Small intestine (tissue), 7 donors: Measurements from ENCODE around the gene MAP9. TPM values are rescaled to one million over a fixed set of nuclear protein-coding genes. Genes with fewer than 3 reads are reported as not detected.
A peak's percentile ranks its signal among the peaks of the same experiment; 100 is the strongest.

Source experiments
- DNase-seq, 2 donors: peaks; one replicate each; pipeline versions ENCODE4 v3.0.0 to v3.0.0-alpha.2; 2013
- FAIRE-seq: peaks from 2 replicates; lab custom pipeline; 2012; peaks lifted over from hg19 to GRCh38; lab: Jason Lieb, UNC
- H3K27ac ChIP-seq, 3 donors: one replicate each; pipeline ENCODE4 v1.5.1; 2013; ENCODE audit warnings: low read length in 2 of 3, mild to moderate bottlenecking in 2 of 3, control low read depth in 1 of 3, inconsistent platforms in 1 of 3, low read depth in 1 of 3, moderate library complexity in 1 of 3
- H3K27me3 ChIP-seq, 3 donors: one replicate each; pipeline ENCODE4 v1.6.1; 2013; ENCODE audit warnings: low read length in 3 of 3, inconsistent platforms in 1 of 3; ENCODE audit not compliant: control insufficient read depth in 3 of 3, insufficient read depth in 3 of 3
- H3K36me3 ChIP-seq, 3 donors: one replicate each; pipeline ENCODE4 v1.6.1; 2013; ENCODE audit warnings: low read length in 3 of 3, inconsistent platforms in 1 of 3, low read depth in 1 of 3, mild to moderate bottlenecking in 1 of 3, moderate library complexity in 1 of 3; ENCODE audit not compliant: control insufficient read depth in 3 of 3, insufficient read depth in 2 of 3
- H3K4me1 ChIP-seq, 3 donors: one replicate each; pipeline ENCODE4 v1.6.1; 2013; ENCODE audit warnings: low read length in 2 of 3, inconsistent platforms in 1 of 3, low read depth in 1 of 3, mild to moderate bottlenecking in 1 of 3, moderate library complexity in 1 of 3; ENCODE audit not compliant: control insufficient read depth in 3 of 3, insufficient read depth in 2 of 3
- H3K4me3 ChIP-seq, 3 donors: one replicate each; pipeline ENCODE4 v1.5.1; 2013; ENCODE audit warnings: low read length in 3 of 3, control low read depth in 1 of 3, inconsistent platforms in 1 of 3, low read depth in 1 of 3, mild to moderate bottlenecking in 1 of 3, moderate library complexity in 1 of 3
- H3K9me3 ChIP-seq, 2 donors: one replicate each; pipeline ENCODE4 v1.6.1; 2013; ENCODE audit warnings: low read depth in 1 of 2, low read length in 1 of 2; ENCODE audit not compliant: control insufficient read depth in 2 of 2, insufficient read depth in 1 of 2
- WGBS, 3 donors: extraction: QIAGEN DNeasy Blood & Tissue Kit; methylation state at CpG; one replicate each; pipeline ENCODE4 v1.1.7; 2013; 5-methylcytosine and 5-hydroxymethylcytosine counted together
- polyA plus RNA-seq, 4 donors: library from polyadenylated mRNA; stranded (reverse) in 3 of 4; unstranded in 1 of 4; fragments of 200-250 nt in 3 of 4; fragments of 120-200 nt in 1 of 4; gene quantifications; one replicate each; pipeline versions ENCODE4 v1.2.1 to v1.2.3, GENCODE V29; 2013
- donor health status: healthy with polysubstance abuse.
- donor health status: control.
- donor health status: control.
- donor health status: Bipolar disorder and iron deficiency.
- donor health status: healthy.

MAP9 gene
- polyA plus RNA-seq, 4 donors: 0.22 to 3.1 (median 1.5) TPM

GRCh38 chr4:155305619-155306018 is 71.1 kb downstream of the MAP9 start:
- no peak for DNase-seq
- Histone ChIP-seq H3K4me3 (no peak overlapping the region), H3K27me3 (no peaks in the 10 kb centered on the region), H3K27ac (no peak overlapping the region), H3K4me1 (no peaks in the 10 kb centered on the region), H3K9me3 (no peaks in the 10 kb centered on the region), H3K36me3 (no peaks in the 10 kb centered on the region)
- no peak for FAIRE-seq
- WGBS, 3 donors: 68 to 81% (median 75%) methylated on average over 7 of the region's 7 CpGs

GRCh38 chr4:155304375-155304774 is 72.4 kb downstream of the MAP9 start:
- WGBS, 3 donors: 26 to 72% (median 40%) methylated on average over 2 of the region's 2 CpGs
- no peaks in the 10 kb centered on the region for H3K36me3 ChIP-seq
- H3K27me3 ChIP-seq: no peaks in the 10 kb centered on the region
- H3K9me3 ChIP-seq: no peaks in the 10 kb centered on the region
- no peak overlapping the region for H3K27ac ChIP-seq
- no peaks in the 10 kb centered on the region for H3K4me1 ChIP-seq
- FAIRE-seq: no peak
- DNase-seq: peak in 1 of 2 donors; percentile 25
- H3K4me3 ChIP-seq: no peak overlapping the region

DNA sequence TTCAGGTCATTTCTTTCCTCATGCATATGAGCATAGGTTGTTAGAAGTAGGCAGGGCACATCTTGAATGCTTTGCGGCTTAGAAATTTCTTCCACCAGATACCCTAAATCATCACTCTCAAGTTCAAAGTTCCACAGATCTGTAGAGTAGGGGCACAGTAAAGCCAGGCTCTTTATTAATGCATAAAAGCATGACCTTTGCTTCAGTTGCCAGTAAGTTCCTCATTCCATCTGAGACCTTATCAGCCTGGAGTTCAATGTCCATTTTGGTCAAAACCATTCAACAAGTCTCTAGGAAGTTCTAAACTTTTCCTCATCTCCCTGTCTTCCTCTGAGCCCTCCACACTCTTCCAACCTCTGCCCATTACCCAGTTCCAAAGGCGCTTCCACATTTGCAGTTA is 77.7 kb downstream of the MAP9 start:
- H3K4me1 ChIP-seq: no peaks in the 10 kb centered on the region
- H3K27me3 ChIP-seq: no peaks in the 10 kb centered on the region
- no peak for FAIRE-seq
- DNase-seq: peak; percentile 15 to 57
- no peak overlapping the region for H3K27ac ChIP-seq
- no peaks in the 10 kb centered on the region for H3K36me3 ChIP-seq
- H3K9me3 ChIP-seq: peaks cover 1 to 16% of the 10 kb centered on the region in 2 donors
- WGBS, 3 donors: 50 to 76% (median 62%) methylated on average over 2 of the region's 2 CpGs
- no peak overlapping the region for H3K4me3 ChIP-seq

Other genes starting within 250 kb of the MAP9 start
- 1 to 10 TPM in 1 of 4 donors, under 1 TPM in 1, not detected in 2; 0.28 to 2.2 TPM for gene NPY2R, start 168.3 kb downstream of the MAP9 start, polyA plus RNA-seq